Ishikawa (cell line): ENCODE measurements around the gene SLC24A4.

Source experiments
- CEBPB ChIP-seq: IDR thresholded peaks from 2 replicates; pipeline ENCODE4 v1.6.1; 2012
- CREB1 ChIP-seq: IDR thresholded peaks from 2 replicates; pipeline ENCODE4 v1.6.1; 2012; ENCODE audit warnings: low read depth
- EGR1 ChIP-seq: IDR thresholded peaks from 2 replicates; pipeline ENCODE4 v1.6.1; 2012
- EP300 ChIP-seq: IDR thresholded peaks from 2 replicates; pipeline ENCODE4 v1.6.1; 2012; ENCODE audit warnings: borderline replicate concordance
- FOXM1 ChIP-seq: IDR thresholded peaks from 2 replicates; pipeline ENCODE4 v1.6.1; 2012; ENCODE audit warnings: low read depth, borderline replicate concordance
- MAX ChIP-seq: IDR thresholded peaks from 2 replicates; pipeline ENCODE4 v1.6.1; 2012
- NFIC ChIP-seq: IDR thresholded peaks from 2 replicates; pipeline ENCODE4 v1.6.1; 2012
- RAD21 ChIP-seq: IDR thresholded peaks from 2 replicates; pipeline ENCODE4 v1.6.1; 2012; ENCODE audit warnings: low read depth
- TAF1 ChIP-seq: IDR thresholded peaks from 2 replicates; pipeline ENCODE4 v1.6.1; 2012; ENCODE audit warnings: low read depth, mild to moderate bottlenecking
- TCF12 ChIP-seq: IDR thresholded peaks from 2 replicates; pipeline ENCODE4 v1.6.1; 2012; ENCODE audit warnings: low read depth
- TEAD4 ChIP-seq: IDR thresholded peaks from 2 replicates; pipeline ENCODE4 v1.6.1; 2012
- ZBTB7A ChIP-seq: IDR thresholded peaks from 2 replicates; pipeline ENCODE4 v1.6.1; 2012; ENCODE audit warnings: low read depth
- TF ChIP-seq, protein P1 (sequence below): IDR thresholded peaks from 2 replicates; pipeline ENCODE4 v1.6.1; 2012; ENCODE audit warnings: low read depth, mild to moderate bottlenecking
- TF ChIP-seq, protein P2 (sequence below): IDR thresholded peaks from 2 replicates; pipeline ENCODE4 v1.6.1; 2012

GRCh38 chr14:92531106-92531873, 208.3 kb downstream of the SLC24A4 start:
- no peak for TF ChIP-seq ZBTB7A
- TF ChIP-seq EGR1, result no peak
- TF ChIP-seq CEBPB, result no peak
- TF ChIP-seq TAF1, result no peak
- no peak for TF ChIP-seq MAX
- TF ChIP-seq TEAD4, result no peak
- TF ChIP-seq RAD21, result no peak
- TF ChIP-seq, protein P1, sequence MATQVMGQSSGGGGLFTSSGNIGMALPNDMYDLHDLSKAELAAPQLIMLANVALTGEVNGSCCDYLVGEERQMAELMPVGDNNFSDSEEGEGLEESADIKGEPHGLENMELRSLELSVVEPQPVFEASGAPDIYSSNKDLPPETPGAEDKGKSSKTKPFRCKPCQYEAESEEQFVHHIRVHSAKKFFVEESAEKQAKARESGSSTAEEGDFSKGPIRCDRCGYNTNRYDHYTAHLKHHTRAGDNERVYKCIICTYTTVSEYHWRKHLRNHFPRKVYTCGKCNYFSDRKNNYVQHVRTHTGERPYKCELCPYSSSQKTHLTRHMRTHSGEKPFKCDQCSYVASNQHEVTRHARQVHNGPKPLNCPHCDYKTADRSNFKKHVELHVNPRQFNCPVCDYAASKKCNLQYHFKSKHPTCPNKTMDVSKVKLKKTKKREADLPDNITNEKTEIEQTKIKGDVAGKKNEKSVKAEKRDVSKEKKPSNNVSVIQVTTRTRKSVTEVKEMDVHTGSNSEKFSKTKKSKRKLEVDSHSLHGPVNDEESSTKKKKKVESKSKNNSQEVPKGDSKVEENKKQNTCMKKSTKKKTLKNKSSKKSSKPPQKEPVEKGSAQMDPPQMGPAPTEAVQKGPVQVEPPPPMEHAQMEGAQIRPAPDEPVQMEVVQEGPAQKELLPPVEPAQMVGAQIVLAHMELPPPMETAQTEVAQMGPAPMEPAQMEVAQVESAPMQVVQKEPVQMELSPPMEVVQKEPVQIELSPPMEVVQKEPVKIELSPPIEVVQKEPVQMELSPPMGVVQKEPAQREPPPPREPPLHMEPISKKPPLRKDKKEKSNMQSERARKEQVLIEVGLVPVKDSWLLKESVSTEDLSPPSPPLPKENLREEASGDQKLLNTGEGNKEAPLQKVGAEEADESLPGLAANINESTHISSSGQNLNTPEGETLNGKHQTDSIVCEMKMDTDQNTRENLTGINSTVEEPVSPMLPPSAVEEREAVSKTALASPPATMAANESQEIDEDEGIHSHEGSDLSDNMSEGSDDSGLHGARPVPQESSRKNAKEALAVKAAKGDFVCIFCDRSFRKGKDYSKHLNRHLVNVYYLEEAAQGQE, result no peak
- TF ChIP-seq FOXM1, result no peak
- TF ChIP-seq NFIC, result no peak
- TF ChIP-seq EP300, result no peak
- no peak for TF ChIP-seq TCF12
- no peak for TF ChIP-seq CREB1
- TF ChIP-seq, protein P2, sequence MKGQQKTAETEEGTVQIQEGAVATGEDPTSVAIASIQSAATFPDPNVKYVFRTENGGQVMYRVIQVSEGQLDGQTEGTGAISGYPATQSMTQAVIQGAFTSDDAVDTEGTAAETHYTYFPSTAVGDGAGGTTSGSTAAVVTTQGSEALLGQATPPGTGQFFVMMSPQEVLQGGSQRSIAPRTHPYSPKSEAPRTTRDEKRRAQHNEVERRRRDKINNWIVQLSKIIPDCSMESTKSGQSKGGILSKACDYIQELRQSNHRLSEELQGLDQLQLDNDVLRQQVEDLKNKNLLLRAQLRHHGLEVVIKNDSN, result no peak
